Measurements from ENCODE around the gene ZNF76. TPM values are rescaled to one million over a fixed set of nuclear protein-coding genes. Genes with fewer than 3 reads are reported as not detected.

The ZNF76 gene
- total RNA-seq, result 10 to 100 TPM; 18.9 to 56.1 (median 41.1) TPM

GRCh38 chr6:35259194-35259947 is at the start of gene ZNF76:
Gene ZNF76, plus strand, starts transcription at chr6:35259735. Its CDS starts 21,417 bp downstream, at chr6:35281152.
- TF ChIP-seq, protein P1, sequence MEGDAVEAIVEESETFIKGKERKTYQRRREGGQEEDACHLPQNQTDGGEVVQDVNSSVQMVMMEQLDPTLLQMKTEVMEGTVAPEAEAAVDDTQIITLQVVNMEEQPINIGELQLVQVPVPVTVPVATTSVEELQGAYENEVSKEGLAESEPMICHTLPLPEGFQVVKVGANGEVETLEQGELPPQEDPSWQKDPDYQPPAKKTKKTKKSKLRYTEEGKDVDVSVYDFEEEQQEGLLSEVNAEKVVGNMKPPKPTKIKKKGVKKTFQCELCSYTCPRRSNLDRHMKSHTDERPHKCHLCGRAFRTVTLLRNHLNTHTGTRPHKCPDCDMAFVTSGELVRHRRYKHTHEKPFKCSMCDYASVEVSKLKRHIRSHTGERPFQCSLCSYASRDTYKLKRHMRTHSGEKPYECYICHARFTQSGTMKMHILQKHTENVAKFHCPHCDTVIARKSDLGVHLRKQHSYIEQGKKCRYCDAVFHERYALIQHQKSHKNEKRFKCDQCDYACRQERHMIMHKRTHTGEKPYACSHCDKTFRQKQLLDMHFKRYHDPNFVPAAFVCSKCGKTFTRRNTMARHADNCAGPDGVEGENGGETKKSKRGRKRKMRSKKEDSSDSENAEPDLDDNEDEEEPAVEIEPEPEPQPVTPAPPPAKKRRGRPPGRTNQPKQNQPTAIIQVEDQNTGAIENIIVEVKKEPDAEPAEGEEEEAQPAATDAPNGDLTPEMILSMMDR (IDR thresholded peaks at IDR 0.05), result peak in 2 of 4 experiments; percentile 67 to 78
- TF ChIP-seq POLR2A (IDR thresholded peaks at IDR 0.05), result peak; percentile 69 to 73
- no peaks in the 10 kb centered on the region for H3K27me3 ChIP-seq
- intact Hi-C loops (cut with DNase I; ENCODE audit: low total_unique reads), result no loop called here
- DNase-seq, result peak; percentile 96 to 98
- H3K4me3 ChIP-seq, result peak within 1 kb of the TSS; percentile 74 to 86
- H3K36me3 ChIP-seq, result no peaks in the 10 kb centered on the region
- no peaks in the 10 kb centered on the region for H3K9me3 ChIP-seq
- H3K4me1 ChIP-seq, result no peaks in the 10 kb centered on the region
- peak within 1 kb of the TSS; percentile 96 to 98 for H3K27ac ChIP-seq

DNA sequence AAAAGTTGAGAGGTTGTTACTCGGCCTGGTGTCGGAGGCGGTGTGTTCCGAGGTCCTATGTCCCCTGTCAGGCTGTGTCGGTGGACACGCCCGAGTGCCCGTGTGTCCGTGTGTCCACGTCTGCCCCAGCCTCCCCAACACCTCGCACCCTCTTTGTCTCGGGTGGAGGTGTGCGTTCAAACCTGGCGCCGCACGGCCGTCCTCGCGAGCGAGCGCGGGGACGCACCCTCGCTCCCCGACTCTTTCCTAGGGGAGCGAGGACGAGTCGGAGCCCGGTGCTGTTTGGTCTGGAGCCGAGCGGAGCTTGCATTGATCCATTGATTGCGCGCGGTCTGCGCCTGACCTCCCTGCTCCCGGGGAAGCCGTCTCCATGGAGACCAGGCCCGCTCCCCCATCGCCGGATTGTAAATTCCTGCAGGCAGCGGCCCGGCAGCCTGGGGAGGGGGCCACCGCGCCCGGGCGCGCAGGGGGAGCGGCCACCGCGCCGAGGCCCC is 46.2 kb upstream of the ZNF76 start:
- Histone ChIP-seq H3K36me3 (no peaks in the 10 kb centered on the region), H3K27me3 (no peaks in the 10 kb centered on the region), H3K27ac (no peak overlapping the region), H3K4me1 (peaks cover 0 to 11% of the 10 kb centered on the region in 2 donors), H3K9me3 (no peaks in the 10 kb centered on the region), H3K4me3 (peak overlapping the region; percentile 12 to 35)
- DNase-seq, result no peak
- no peak for TF ChIP-seq POLR2A (IDR thresholded peaks at IDR 0.05)
- TF ChIP-seq, protein P1 (IDR thresholded peaks at IDR 0.05), result no peak
- intact Hi-C loops (cut with DNase I; ENCODE audit: low total_unique reads), result no loop called here

- Histone ChIP-seq H3K27me3 (no peaks in the 10 kb centered on the region), H3K27ac (no peak within 1 kb of the TSS), H3K36me3 (no peaks in the 10 kb centered on the region)
Measured at GRCh38 chr6:35213824-35214756, 45.4 kb upstream of the ZNF76 start, which contains the start of gene SCUBE3. Gene SCUBE3, plus strand, starts transcription at chr6:35213956. Its CDS starts 463 bp downstream, at chr6:35214419.

DNA sequence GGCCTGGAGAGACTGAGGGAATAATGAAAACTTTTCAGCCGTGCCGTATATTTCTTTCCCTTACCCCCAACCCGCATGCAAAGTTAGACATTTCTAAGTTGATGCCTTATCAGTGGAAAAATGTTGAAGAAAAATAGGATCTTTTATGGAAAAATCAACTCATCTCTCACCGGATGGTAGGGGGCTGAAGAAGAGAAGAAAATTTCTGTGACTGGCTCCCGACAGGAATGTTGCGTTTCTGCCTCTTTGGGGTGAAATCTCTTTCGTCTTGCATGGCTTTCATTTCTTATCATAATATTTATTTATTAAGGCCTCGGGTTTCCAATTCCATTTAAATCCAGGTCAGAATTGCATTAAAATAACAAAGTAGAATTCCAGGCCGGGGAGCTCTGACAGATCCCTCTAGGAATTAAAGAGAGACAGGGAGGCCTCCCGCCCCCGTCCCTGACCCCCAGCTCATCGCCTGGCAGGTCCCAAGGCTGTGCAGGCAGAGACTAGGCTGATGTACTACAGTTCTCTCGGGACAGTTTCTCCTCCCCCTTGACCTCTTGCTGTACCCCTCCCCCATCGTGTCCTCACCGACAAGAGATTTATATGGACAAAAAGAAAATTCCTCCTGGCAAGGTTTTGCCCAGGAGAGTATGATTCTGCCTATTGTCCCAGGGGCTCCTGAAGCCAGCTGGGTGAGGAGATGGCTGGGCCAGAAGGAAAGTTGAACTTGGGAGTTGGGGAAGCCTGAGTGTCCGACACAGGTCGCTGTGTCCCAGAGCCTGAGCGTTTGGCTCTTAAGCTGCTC is 44.5 kb upstream of the ZNF76 start:
- Histone ChIP-seq H3K27me3 (no peaks in the 10 kb centered on the region), H3K4me3 (peak overlapping the region in 1 of 2 donors; percentile 35), H3K36me3 (no peaks in the 10 kb centered on the region), H3K9me3 (no peaks in the 10 kb centered on the region), H3K4me1 (peaks cover 0 to 11% of the 10 kb centered on the region in 2 donors), H3K27ac (no peak overlapping the region)
- no peak for DNase-seq
- intact Hi-C loops (cut with DNase I; ENCODE audit: low total_unique reads), result no loop called here
- TF ChIP-seq POLR2A (IDR thresholded peaks at IDR 0.05), result no peak
- TF ChIP-seq, protein P1 (IDR thresholded peaks at IDR 0.05), result no peak

More at GRCh38 chr6:35213824-35214756, 45.4 kb upstream of the ZNF76 start, which contains the start of gene SCUBE3:
- Histone ChIP-seq H3K4me3 (peak within 1 kb of the TSS; percentile 12 to 35), H3K4me1 (peaks cover 0 to 11% of the 10 kb centered on the region in 2 donors), H3K9me3 (no peaks in the 10 kb centered on the region)
- TF ChIP-seq, protein P1 (IDR thresholded peaks at IDR 0.05), result no peak
- no peak for TF ChIP-seq POLR2A (IDR thresholded peaks at IDR 0.05)
- intact Hi-C loops (cut with DNase I; ENCODE audit: low total_unique reads), result no loop called here
- DNase-seq, result no peak
